ENCODE data around the gene NTN1. TPM values are rescaled to one million over a fixed set of nuclear protein-coding genes. Genes with fewer than 3 reads are reported as not detected.

NTN1 gene
- total RNA-seq, 2 donors from 2014 or later = 17.0 to 40.4 TPM

DNA sequence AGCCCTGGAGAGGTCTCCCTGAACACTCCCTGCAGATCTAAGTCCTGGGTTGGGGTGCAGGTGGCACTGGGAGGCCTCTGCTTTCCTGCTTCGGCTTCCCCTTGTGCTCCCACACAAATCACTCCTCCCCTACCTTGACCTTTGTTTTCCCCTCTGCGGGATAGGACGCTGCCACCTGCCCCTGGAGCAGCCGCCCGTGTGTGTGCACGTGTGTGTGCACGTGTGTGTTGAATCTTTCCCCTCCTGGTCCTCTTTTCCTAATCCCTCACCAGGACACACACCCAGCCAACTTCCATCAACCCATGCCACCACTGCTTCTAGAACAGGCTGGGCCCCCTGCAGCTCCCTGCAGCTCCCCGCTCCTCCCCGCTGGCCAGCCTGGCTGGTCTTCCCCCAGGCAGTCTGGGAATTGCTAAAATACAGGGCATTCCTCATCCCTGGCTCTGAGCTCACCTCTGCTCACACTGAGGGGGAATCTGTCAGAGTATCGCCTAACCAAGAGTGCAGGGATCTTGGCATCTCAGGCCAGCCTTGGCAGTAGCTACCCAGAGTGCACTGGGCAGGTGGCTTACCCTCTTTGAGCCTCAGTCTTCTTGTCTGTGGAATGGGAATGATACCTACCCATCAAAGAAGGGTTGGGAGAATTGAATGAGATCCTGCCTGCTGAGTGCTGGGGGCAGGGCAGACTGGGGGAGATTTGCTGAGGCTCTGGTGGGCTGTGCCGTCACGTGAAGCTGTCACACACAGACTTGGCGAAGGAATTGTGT, 198.5 kb downstream of the NTN1 start:
- H3K27me3 ChIP-seq (ENCODE audit: control insufficient read depth, insufficient read depth, low read length, poor library complexity, severe bottlenecking) = no peaks in the 10 kb centered on the region

DNA sequence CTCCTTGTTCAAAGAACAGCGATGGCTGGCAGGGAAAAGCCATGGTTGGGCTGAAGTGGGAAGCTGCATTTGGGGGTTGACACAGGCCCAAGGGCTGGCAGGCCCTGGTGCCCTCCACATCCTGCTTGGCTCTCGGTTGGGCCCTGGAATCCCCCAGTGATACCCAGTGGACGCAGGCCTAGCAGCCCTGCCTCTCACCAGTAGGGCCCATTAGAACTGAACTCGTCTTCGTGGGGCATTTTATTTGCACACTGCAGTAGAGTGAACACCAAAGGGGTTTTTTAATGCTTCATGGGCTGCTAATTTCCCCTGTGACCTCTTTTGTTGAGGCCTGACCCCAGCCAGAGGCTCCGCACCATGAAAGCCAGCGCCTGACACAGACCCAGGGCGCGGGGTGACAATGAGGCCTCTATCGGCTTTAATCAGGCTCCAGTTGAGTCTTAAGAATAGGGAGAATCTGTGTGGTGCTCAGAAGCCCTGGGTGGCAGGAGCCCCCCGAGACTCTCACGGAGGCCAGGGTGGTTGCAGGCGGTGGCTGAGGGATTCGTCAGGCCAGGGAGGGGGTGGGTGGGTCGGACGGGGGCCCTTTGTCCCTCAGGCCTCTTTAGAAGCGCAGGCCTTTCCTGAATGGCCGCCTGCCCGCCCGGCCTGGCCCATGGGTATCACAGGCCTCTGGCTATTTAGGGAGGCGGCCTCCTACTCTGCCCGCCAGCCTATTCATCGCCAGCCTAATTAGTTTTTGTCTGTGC, 199.3 kb downstream of the NTN1 start:
- peaks cover 13% of the 10 kb centered on the region for H3K9me3 Mint-ChIP-seq

More for the DNA sequence above, 198.5 kb downstream of the NTN1 start:
- no peak overlapping the region for H3K9ac ChIP-seq (ENCODE audit: extremely low read depth, low read length, poor library complexity, severe bottlenecking)
- Mint-ChIP-seq H3K9me3 (peaks cover 20% of the 10 kb centered on the region), H3K4me3 (no peak overlapping the region), H3K4me1 (peaks cover 26% of the 10 kb centered on the region), H3K36me3 (ENCODE audit: low read depth) (peaks cover 28% of the 10 kb centered on the region), H3K27ac (peak overlapping the region; percentile 29), H3K27me3 (ENCODE audit: insufficient read depth) (no peaks in the 10 kb centered on the region)
- TF ChIP-seq, protein P1, sequence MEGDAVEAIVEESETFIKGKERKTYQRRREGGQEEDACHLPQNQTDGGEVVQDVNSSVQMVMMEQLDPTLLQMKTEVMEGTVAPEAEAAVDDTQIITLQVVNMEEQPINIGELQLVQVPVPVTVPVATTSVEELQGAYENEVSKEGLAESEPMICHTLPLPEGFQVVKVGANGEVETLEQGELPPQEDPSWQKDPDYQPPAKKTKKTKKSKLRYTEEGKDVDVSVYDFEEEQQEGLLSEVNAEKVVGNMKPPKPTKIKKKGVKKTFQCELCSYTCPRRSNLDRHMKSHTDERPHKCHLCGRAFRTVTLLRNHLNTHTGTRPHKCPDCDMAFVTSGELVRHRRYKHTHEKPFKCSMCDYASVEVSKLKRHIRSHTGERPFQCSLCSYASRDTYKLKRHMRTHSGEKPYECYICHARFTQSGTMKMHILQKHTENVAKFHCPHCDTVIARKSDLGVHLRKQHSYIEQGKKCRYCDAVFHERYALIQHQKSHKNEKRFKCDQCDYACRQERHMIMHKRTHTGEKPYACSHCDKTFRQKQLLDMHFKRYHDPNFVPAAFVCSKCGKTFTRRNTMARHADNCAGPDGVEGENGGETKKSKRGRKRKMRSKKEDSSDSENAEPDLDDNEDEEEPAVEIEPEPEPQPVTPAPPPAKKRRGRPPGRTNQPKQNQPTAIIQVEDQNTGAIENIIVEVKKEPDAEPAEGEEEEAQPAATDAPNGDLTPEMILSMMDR (conservative IDR thresholded peaks at IDR 0.05) = no peak
- H3K4me1 ChIP-seq (ENCODE audit: control insufficient read depth, insufficient read depth, low read length) = peaks cover 8% of the 10 kb centered on the region
- peak overlapping the region; percentile 70 for H3K27ac ChIP-seq (ENCODE audit: low read depth, low read length)
- peaks cover 46% of the 10 kb centered on the region for H3K36me3 ChIP-seq (ENCODE audit: control insufficient read depth, insufficient read depth, low read length)
- WGBS, 2 experiments (ENCODE audit: insufficient coverage in 1 of 2, insufficient read length in 1 of 2) = 97 to 100% methylated on average over 7 to 13 of the region's 13 CpGs
- no peak overlapping the region for H3K4me3 ChIP-seq (ENCODE audit: low read length)
- H3K9me3 ChIP-seq (ENCODE audit: control insufficient read depth, low read length) = peaks cover 17% of the 10 kb centered on the region
- peak; percentile 62 for DNase-seq

DNA sequence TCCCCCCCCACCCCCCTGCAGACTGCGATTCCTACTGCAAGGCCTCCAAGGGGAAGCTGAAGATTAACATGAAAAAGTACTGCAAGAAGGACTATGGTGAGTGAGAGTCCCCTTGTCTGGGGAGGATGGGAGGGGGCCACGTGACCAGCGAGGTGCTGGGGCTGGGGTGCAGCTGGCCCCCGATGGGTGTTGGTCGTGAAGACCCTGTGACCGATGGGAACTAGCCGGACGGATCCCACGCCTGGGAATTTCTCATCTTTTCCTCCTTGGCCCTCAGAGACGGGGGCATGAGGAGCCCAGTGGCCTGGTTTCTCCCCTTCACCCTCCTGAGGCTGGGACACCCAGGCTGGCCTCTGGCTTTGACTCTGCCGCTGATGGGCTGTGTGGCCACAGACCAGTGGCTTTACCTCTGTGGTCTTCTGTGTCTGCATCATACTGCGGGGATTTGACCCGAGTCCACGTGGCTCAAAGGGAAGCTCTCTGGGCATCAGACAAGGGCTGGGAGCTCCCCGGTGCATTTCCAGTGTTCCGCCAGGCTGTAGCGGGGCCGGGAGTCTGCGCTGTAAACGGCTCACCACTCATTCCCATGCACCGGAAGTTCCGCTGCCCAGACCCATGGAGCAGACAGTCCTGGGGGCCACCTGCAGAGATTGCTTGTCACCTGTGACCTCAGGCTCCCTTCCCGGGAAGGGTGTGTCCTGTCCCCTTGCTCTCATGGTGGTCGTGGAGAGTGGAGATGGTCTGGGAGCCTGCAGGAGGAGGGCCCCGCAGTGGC, 200.0 kb downstream of the NTN1 start:
- peaks cover 14% of the 10 kb centered on the region for H3K36me3 Mint-ChIP-seq (ENCODE audit: low read depth)
- Histone ChIP-seq H3K4me3 (ENCODE audit: low read length) (no peak overlapping the region), H3K4me1 (ENCODE audit: control insufficient read depth, insufficient read depth, low read length) (peaks cover 11% of the 10 kb centered on the region), H3K27me3 (ENCODE audit: control insufficient read depth, insufficient read depth, low read length, poor library complexity, severe bottlenecking) (no peaks in the 10 kb centered on the region), H3K27ac (ENCODE audit: low read depth, low read length) (peak overlapping the region; percentile 51), H3K36me3 (ENCODE audit: control insufficient read depth, insufficient read depth, low read length) (peaks cover 32% of the 10 kb centered on the region), H3K9ac (ENCODE audit: extremely low read depth, low read length, poor library complexity, severe bottlenecking) (no peak overlapping the region), H3K9me3 (ENCODE audit: control insufficient read depth, low read length) (peaks cover 2% of the 10 kb centered on the region)
- H3K4me1 Mint-ChIP-seq = peaks cover 26% of the 10 kb centered on the region
- no peak overlapping the region for H3K27ac Mint-ChIP-seq
- no peak overlapping the region for H3K4me3 Mint-ChIP-seq
- DNase-seq = no peak
- no peaks in the 10 kb centered on the region for H3K27me3 Mint-ChIP-seq (ENCODE audit: insufficient read depth)
- peaks cover 6% of the 10 kb centered on the region for H3K9me3 Mint-ChIP-seq
- WGBS, 2 experiments (ENCODE audit: insufficient coverage in 1 of 2, insufficient read length in 1 of 2) = 82 to 90% methylated on average over 22 to 25 of the region's 25 CpGs
- TF ChIP-seq, protein P1 (conservative IDR thresholded peaks at IDR 0.05) = no peak

More for the DNA sequence above, 199.3 kb downstream of the NTN1 start:
- Histone ChIP-seq H3K36me3 (ENCODE audit: control insufficient read depth, insufficient read depth, low read length) (peaks cover 39% of the 10 kb centered on the region), H3K9ac (ENCODE audit: extremely low read depth, low read length, poor library complexity, severe bottlenecking) (no peak overlapping the region), H3K4me3 (ENCODE audit: low read length) (no peak overlapping the region), H3K9me3 (ENCODE audit: control insufficient read depth, low read length) (peaks cover 9% of the 10 kb centered on the region), H3K27me3 (ENCODE audit: control insufficient read depth, insufficient read depth, low read length, poor library complexity, severe bottlenecking) (no peaks in the 10 kb centered on the region), H3K27ac (ENCODE audit: low read depth, low read length) (peak overlapping the region; percentile 70), H3K4me1 (ENCODE audit: control insufficient read depth, insufficient read depth, low read length) (peaks cover 8% of the 10 kb centered on the region)
- Mint-ChIP-seq H3K36me3 (ENCODE audit: low read depth) (peaks cover 21% of the 10 kb centered on the region), H3K4me3 (no peak overlapping the region), H3K27me3 (ENCODE audit: insufficient read depth) (no peaks in the 10 kb centered on the region), H3K4me1 (peaks cover 26% of the 10 kb centered on the region), H3K27ac (no peak overlapping the region)
- DNase-seq = no peak
- WGBS, 2 experiments (ENCODE audit: insufficient coverage in 1 of 2, insufficient read length in 1 of 2) = 67 to 76% methylated on average over 8 to 23 of the region's 23 CpGs
- TF ChIP-seq, protein P1 (conservative IDR thresholded peaks at IDR 0.05) = peak; percentile 22
